ENCODE results near the gene FRMD4A.
A peak's percentile ranks its signal among the peaks of the same experiment; 100 is the strongest.

Gene FRMD4A

DNA sequence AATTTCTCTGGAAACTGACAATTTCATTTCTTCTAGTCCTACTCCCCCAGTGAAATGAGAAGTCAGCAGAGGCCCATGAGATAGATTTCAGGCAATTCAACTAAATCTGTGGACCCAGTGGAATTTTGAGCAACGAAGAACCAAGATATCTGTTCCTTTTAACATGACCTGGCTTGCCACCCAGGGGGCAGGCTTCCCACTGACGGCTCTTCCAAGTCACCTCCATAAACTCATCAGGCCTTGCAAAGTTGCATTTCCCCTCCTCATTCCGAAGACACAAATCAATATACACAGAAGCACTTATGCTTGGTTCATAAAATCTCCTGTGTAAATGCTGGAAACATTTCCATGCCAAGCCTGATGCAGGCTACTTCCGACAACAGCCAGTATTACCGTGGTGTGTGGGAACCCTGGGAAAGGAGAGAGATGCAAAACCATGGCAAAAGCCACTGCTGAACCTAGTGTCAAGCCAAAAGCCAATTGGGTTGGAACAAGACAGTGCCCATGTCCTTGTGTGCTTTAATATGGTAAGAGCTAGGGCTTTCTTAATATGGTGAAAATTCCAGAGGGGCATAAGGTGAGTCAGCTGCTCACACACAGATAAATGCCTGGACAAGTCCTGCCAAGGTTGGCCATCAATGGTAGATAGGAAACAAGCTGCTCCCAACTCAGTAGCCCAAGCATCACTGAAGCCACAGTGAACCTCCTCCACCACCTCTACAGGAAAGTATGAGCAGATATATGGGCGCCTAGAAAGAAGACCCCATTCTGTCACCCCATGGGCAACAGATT is 1.6 kb downstream of the FRMD4A start:
- Histone ChIP-seq H3K36me3 (replicated peaks) (no peaks in the 10 kb centered on the region), H3K4me3 (ENCODE audit: low read depth, low read length) (no peak overlapping the region), H3K27me3 (replicated peaks) (no peaks in the 10 kb centered on the region), H3K27ac (no peak overlapping the region)
- TF ChIP-seq, protein P1, sequence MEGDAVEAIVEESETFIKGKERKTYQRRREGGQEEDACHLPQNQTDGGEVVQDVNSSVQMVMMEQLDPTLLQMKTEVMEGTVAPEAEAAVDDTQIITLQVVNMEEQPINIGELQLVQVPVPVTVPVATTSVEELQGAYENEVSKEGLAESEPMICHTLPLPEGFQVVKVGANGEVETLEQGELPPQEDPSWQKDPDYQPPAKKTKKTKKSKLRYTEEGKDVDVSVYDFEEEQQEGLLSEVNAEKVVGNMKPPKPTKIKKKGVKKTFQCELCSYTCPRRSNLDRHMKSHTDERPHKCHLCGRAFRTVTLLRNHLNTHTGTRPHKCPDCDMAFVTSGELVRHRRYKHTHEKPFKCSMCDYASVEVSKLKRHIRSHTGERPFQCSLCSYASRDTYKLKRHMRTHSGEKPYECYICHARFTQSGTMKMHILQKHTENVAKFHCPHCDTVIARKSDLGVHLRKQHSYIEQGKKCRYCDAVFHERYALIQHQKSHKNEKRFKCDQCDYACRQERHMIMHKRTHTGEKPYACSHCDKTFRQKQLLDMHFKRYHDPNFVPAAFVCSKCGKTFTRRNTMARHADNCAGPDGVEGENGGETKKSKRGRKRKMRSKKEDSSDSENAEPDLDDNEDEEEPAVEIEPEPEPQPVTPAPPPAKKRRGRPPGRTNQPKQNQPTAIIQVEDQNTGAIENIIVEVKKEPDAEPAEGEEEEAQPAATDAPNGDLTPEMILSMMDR (IDR thresholded peaks at IDR 0.05; ENCODE audit: low read depth, low read length, missing control alignments) = no peak
- in situ Hi-C loops (cut with HindIII; ENCODE audit: low pct_ligation_motif_present, low sequenced_read_pairs) = no loop called here
- DNase-seq = no peak

DNA sequence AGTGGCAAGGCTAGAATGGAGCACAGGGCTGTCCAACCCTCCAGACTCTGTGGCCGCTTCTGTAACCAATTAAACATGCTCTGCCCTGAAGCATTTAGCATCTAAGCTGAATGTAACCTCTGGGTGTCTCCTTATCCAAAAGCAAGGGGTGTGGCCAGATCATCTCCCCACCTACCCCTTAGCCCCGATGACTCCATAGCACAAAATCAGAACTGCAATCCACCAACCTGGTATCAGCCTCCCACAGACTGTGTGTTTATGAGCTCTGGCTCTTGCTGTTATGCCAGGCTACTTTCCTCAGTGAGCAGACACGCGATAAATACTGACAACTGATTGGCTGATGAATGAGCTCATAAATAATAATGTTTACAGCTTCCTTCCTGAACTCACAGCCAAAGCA is 3.2 kb downstream of the FRMD4A start:
- DNase-seq = no peak
- Histone ChIP-seq H3K36me3 (replicated peaks) (no peaks in the 10 kb centered on the region), H3K27me3 (replicated peaks) (no peaks in the 10 kb centered on the region), H3K4me3 (ENCODE audit: low read depth, low read length) (no peak overlapping the region), H3K27ac (no peak overlapping the region)
- TF ChIP-seq, protein P1 (IDR thresholded peaks at IDR 0.05; ENCODE audit: low read depth, low read length, missing control alignments) = no peak
- in situ Hi-C loops (cut with HindIII; ENCODE audit: low pct_ligation_motif_present, low sequenced_read_pairs) = no loop called here

DNA sequence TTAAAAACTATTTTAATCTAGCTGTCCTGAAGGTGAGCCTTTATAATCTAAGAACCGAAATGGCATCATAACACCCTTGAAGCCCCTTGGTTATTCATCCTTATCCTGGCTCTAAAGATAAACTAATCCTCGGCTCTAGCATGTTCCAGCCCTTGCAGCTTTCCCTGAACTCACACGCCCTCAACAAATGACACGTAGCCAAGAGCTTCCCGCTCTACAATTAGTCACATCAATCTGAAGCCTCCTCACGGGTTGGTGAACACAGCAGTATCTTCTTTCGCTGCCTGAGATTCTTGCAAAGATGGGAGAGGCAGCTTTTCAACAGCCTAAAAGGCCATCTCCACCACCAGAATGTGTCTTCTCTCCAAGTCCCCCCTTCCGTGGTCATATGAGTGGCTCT is 4.1 kb downstream of the FRMD4A start:
- no peak for DNase-seq
- TF ChIP-seq, protein P1 (IDR thresholded peaks at IDR 0.05; ENCODE audit: low read depth, low read length, missing control alignments) = no peak
- in situ Hi-C loops (cut with HindIII; ENCODE audit: low pct_ligation_motif_present, low sequenced_read_pairs) = no loop called here
- no peaks in the 10 kb centered on the region for H3K27me3 ChIP-seq (replicated peaks)
- H3K27ac ChIP-seq = no peak overlapping the region
- no peaks in the 10 kb centered on the region for H3K36me3 ChIP-seq (replicated peaks)
- H3K4me3 ChIP-seq (ENCODE audit: low read depth, low read length) = no peak overlapping the region

DNA sequence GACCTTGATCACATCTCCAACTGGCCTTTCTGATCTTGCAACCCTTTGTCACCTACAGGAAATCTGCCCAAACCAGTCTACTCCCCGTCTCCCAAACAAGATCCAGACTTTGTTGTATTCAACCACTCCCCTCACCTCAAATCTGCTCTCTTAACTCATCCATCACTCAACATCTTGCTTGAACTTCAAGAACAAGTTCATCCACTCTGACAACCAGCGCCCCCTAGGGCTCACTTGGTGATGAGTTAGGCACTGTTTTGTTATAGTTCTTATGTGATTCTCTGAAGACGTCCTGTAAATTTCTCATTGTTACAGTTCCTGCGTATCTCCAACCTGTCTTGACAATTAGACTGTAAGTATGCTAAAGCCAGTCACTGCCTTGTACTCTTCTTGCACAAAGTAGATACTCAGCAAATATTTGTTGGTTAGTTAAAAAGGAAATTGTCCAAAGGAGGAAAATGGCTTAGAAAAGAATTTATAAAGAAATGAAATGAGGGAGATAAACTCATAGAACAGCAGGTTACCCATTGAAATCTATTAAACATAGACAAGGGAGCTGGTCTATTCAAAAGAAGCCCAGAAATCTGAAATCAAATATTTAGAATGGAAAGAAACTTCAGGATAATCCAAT is 5.3 kb downstream of the FRMD4A start:
- in situ Hi-C loops (cut with HindIII; ENCODE audit: low pct_ligation_motif_present, low sequenced_read_pairs) = no loop called here
- no peak overlapping the region for H3K4me3 ChIP-seq (ENCODE audit: low read depth, low read length)
- peak; percentile 35 for DNase-seq
- no peaks in the 10 kb centered on the region for H3K36me3 ChIP-seq (replicated peaks)
- H3K27ac ChIP-seq = no peak overlapping the region
- TF ChIP-seq, protein P1 (IDR thresholded peaks at IDR 0.05; ENCODE audit: low read depth, low read length, missing control alignments) = peak; percentile 79
- H3K27me3 ChIP-seq (replicated peaks) = no peaks in the 10 kb centered on the region

DNA sequence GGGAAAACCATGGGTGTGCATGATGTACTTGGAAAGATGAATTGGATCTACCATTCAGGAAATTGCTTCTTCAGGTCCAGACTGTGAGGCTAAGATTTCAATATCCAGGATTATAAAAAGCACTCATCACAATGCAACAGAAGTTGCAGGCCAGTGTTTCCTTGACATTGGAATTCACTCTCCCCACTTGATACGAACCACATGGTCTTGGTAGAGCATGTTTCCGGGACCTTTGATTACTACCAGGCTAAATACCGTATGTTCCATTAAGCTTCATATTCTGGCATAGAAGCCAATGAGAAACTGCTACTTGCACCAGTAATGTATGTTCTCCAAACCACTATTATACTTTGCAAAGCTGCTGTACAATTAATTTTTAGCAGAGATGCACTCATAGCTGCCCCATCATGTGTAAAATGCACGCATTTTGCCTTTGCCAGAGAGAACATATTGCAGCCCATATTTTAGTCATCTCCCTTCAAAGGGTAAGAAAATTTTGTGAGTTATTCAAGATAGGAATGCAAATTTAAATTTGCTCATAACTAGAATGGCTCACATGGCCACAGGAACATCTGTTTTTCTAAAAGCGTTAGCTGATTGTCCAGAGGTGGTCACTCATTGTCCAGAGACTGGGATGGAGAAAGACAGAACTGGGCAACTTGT is 8.1 kb downstream of the FRMD4A start:
- Histone ChIP-seq H3K27ac (no peak overlapping the region), H3K36me3 (replicated peaks) (no peaks in the 10 kb centered on the region), H3K4me3 (ENCODE audit: low read depth, low read length) (no peak overlapping the region), H3K27me3 (replicated peaks) (no peaks in the 10 kb centered on the region)
- no peak for DNase-seq
- in situ Hi-C loops (cut with HindIII; ENCODE audit: low pct_ligation_motif_present, low sequenced_read_pairs) = no loop called here
- TF ChIP-seq, protein P1 (IDR thresholded peaks at IDR 0.05; ENCODE audit: low read depth, low read length, missing control alignments) = no peak

All from brain microvascular endothelial cell (primary cell).